WTC11 (cell line): ENCODE results near the gene NR2F2.

Source experiments
- CTCF ChIP-seq: fragments of 200-600 bp; IDR thresholded peaks from 2 replicates; pipeline ENCODE4 v1.8.0; 2022; ENCODE audit warnings: antibody characterized with exemption
- GRHL2 ChIP-seq: fragments of 250-450 bp; sonication (Bioruptor Pico); IDR thresholded peaks from 2 replicates; pipeline ENCODE4 v1.8.0; 2022; ENCODE audit warnings: mild to moderate bottlenecking, moderate library complexity; ENCODE audit not compliant: insufficient replicate concordance, severe bottlenecking
- KAT7 ChIP-seq: sonication (generic); formaldehyde crosslinking; IDR thresholded peaks from 2 replicates; pipeline ENCODE4 v1.8.1; 2023; ENCODE audit warnings: missing genetic modification reagents, mild to moderate bottlenecking, borderline replicate concordance
- NFYB ChIP-seq: sonication (generic); formaldehyde crosslinking; conservative IDR thresholded peaks from 2 replicates; pipeline ENCODE4 v1.8.0; 2022; ENCODE audit warnings: low read depth, missing genetic modification reagents
- NR3C1 ChIP-seq: sonication (generic); formaldehyde crosslinking; conservative IDR thresholded peaks from 2 replicates; pipeline ENCODE4 v1.8.1; 2023; ENCODE audit warnings: low read depth, mild to moderate bottlenecking, missing genetic modification reagents
- SP1 ChIP-seq: sonication (generic); formaldehyde crosslinking; conservative IDR thresholded peaks from 2 replicates; pipeline ENCODE4 v1.8.1; 2022; ENCODE audit warnings: missing genetic modification reagents
- TCF7 ChIP-seq: sonication (generic); formaldehyde crosslinking; IDR thresholded peaks from 2 replicates; pipeline ENCODE4 v1.8.0; 2022; ENCODE audit warnings: mild to moderate bottlenecking, low read depth, missing genetic modification reagents, moderate library complexity
- USF1 ChIP-seq: sonication (generic); formaldehyde crosslinking; IDR thresholded peaks from 2 replicates; pipeline ENCODE4 v1.8.0; 2022; ENCODE audit warnings: mild to moderate bottlenecking, missing genetic modification reagents
- ZBTB21 ChIP-seq: sonication (generic); formaldehyde crosslinking; IDR thresholded peaks from 2 replicates; pipeline ENCODE4 v1.8.1; 2023; ENCODE audit warnings: mild to moderate bottlenecking, missing genetic modification reagents, borderline replicate concordance
- ZNF317 ChIP-seq: sonication (generic); formaldehyde crosslinking; IDR thresholded peaks from 2 replicates; pipeline ENCODE4 v1.8.1; 2023; ENCODE audit warnings: low read depth, mild to moderate bottlenecking, moderate library complexity, missing genetic modification reagents, borderline replicate concordance

DNA sequence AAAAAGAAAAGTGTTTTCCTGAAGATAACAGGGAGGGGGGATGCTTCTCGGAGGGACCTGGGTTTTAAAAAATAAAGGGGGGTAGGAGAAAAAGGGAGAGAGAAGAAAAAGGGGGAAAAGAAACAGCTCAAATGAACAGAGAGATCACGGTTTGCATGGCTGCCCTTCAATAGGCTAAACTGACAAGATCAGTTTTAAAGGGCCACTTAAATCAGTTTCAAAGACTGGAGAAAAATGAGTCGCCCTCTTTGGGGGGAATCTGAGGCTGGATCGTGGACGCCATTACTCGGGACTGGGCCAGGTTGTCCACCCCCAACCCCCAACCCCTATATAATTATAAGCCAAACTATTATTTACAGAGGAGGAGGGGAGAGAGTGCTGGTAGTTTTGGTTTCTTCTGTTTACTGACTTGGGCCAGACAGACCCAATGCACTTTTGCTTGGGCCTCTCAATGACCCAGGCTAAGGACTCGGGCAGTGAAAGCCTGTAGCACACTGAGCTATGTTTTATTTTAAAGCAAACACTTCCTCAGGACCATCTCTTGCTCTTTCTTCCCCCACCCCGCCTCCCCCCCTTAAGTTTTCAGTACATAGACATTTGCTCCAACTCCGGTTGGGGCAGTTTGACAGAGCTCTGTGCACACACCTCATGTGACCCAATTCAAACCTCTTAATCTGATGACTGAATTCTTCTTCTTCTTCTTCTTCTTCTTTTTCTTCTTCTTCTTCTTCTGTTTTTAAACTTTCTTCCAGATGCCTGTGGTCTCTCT is 6.3 kb downstream of the NR2F2 start:
- no peak for TF ChIP-seq GRHL2 (CRISPR knock-in tag)
- no peak for TF ChIP-seq ZNF317
- no peak for TF ChIP-seq CTCF
- TF ChIP-seq KAT7 (CRISPR knock-in tag) = no peak
- no peak for TF ChIP-seq SP1 (CRISPR knock-in tag)
- no peak for TF ChIP-seq NFYB
- no peak for TF ChIP-seq ZBTB21 (CRISPR knock-in tag)
- TF ChIP-seq NR3C1 (CRISPR knock-in tag) = no peak
- no peak for TF ChIP-seq TCF7 (CRISPR knock-in tag)
- TF ChIP-seq USF1 = no peak
